GM12892 (cell line): ENCODE measurements around the gene SLC18A2.
"Not testable (repeated sequence)": the region's sequence is repeated elsewhere in the genome, so short reads cannot be mapped to it uniquely, and the experiment has no call there.

Experiments used
- DNase-seq: peaks from one replicate; pipeline ENCODE4 v3.0.0; 2011; ENCODE audit not compliant: insufficient read length
- FAIRE-seq: peaks from 2 replicates; lab custom pipeline; 2011; peaks lifted over from hg19 to GRCh38; lab: Jason Lieb, UNC
- POLR2A ChIP-seq: IDR thresholded peaks from 2 replicates; pipeline ENCODE4 v1.6.1; 2011; ENCODE audit warnings: low read depth, low read length, control low read depth
- POLR2AphosphoS5 ChIP-seq: IDR thresholded peaks from 2 replicates; pipeline ENCODE4 v1.6.1; 2011; ENCODE audit warnings: low read depth, low read length, control low read depth
- TAF1 ChIP-seq: IDR thresholded peaks from 2 replicates; pipeline ENCODE4 v1.6.1; 2011; ENCODE audit warnings: low read depth, mild to moderate bottlenecking, control low read depth, low read length, borderline replicate concordance

The SLC18A2 gene

DNA sequence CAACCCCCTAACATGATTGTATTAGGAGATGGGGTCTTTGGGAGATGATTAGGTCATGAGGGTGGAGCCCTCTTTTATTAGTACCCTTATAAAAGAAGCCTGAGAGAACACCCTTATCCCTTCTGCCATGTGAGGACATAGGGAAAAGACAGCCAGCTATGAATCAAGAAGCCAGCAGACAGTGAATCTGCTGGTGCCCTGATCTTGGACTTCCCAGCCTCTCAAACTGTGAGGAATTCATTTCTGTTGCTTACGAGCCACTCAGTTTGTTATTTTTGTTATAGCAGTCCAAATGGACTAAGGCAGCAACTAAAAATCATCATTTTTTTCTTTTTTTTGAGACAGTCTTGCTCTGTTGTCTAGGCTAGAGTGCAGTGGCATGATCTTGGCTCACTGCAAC lies 59.8 kb downstream of the SLC18A2 start:
- TF ChIP-seq POLR2AphosphoS5, result no peak
- no peak for TF ChIP-seq POLR2A
- DNase-seq, result no peak
- no peak for FAIRE-seq

DNA sequence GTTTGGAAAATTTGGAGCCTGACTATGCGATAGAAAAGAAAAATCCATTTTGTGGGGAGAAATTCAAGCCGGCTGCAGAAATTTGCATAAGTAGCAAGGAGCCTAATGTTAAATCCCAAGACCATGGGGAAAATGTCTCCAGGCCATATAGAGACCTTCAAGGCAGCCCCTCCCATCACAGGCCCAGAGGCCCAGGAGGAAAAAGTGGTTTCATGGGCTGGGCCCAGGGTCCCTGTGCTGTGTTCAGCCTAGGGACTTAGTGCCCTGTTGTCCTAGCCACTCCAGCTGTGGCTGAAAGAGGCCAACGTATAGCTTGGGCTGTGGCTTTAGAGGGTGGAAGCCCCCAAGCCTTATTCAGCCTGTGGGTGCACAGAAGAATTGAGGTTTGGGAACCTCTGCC lies 62.5 kb downstream of the SLC18A2 start:
- FAIRE-seq, DNase-seq: not testable (repeated sequence)

- FAIRE-seq, result no peak
- no peak for TF ChIP-seq POLR2AphosphoS5
- no peak for TF ChIP-seq TAF1
- TF ChIP-seq POLR2A, result no peak
- DNase-seq, result no peak
Observed at GRCh38 chr10:117306674-117307073, 65.8 kb downstream of the SLC18A2 start.

- TF ChIP-seq TAF1, result no peak
- no peak for TF ChIP-seq POLR2A
- TF ChIP-seq POLR2AphosphoS5, result no peak
- FAIRE-seq, result no peak
- no peak for DNase-seq
Observed at GRCh38 chr10:117311261-117311660, 70.3 kb downstream of the SLC18A2 start.

GRCh38 chr10:117312430-117312829 lies 71.5 kb downstream of the SLC18A2 start:
- no peak for TF ChIP-seq POLR2AphosphoS5
- no peak for TF ChIP-seq TAF1
- DNase-seq (no peak), FAIRE-seq (no peak)

- TF ChIP-seq POLR2A (no peak), TAF1 (no peak), POLR2AphosphoS5 (no peak)
- FAIRE-seq (no peak), DNase-seq (no peak)
Observed at GRCh38 chr10:117313641-117314040, 72.7 kb downstream of the SLC18A2 start.

DNA sequence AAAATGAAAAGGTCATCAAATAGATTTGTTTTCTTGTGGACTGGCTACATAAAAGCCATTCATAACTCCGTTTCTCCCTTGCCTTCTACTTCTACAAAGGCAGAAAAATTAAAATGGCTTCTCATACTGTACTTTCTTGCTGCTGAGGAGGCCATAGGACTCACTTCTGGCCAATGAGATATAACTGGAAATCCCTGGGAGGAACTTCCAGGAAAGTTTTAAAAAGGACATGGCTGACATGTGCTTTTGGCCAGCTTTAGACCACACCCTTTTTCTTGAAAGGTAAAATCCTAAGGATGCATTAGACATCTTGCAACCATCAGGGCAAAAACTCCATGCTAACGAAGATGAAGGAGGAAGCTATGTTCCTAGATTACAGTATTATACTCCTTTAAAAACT lies 75.8 kb downstream of the SLC18A2 start:
- DNase-seq (no peak), FAIRE-seq (no peak)
- TF ChIP-seq TAF1 (no peak), POLR2AphosphoS5 (no peak)

DNA sequence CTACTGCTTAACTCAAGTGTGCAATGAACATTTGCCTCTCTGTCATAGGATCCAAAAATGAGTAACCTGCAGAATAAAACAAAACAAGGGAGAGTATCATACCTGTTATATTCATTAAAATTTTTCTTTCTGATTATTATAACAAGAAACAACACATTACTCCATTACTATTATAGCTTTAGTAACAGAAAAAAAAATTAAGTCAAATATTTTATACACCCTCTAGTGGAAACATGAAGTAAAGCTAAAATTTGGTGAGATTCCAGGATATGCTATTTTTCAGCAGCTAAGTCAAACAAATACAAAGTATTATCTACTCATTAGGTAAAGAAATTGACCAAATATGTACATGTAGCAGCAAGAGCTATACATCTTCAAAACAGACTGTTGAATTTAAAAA lies 78.0 kb downstream of the SLC18A2 start:
- DNase-seq (no peak), FAIRE-seq (no peak)
- TF ChIP-seq TAF1, result no peak
- TF ChIP-seq POLR2AphosphoS5, result no peak
- TF ChIP-seq POLR2A, result no peak

DNA sequence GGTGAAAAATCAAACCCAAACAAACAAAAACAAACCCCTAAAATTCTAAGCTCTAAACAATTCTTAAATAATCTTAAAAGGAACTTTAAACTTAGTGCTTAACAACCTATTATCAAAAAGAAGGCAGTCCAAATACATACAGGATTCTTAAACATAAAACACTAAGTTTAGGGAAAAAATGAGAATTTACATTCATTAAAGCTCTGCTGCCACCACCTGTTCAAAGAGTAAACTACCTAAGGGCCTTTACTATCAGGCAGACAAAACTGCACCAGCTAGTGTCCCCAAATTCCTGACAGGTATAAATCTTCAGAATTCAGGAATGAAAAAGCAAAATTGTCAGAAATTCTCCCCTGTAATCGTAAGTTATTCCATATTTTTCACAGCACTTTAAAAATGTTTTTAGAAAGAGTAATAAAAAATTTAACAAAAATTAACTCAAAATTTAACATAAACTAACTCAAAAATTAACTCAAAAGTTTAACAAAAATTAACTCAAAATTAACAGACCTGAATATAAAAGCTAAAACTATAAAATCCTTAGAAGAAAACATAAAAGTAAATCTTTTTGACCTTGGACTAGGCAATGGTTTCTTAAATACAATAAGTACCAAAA lies 79.2 kb downstream of the SLC18A2 start:
- no peak for DNase-seq
- peak; percentile 69 for FAIRE-seq
- TF ChIP-seq TAF1 (no peak), POLR2A (no peak), POLR2AphosphoS5 (no peak)

- FAIRE-seq (no peak), DNase-seq (no peak)
- TF ChIP-seq TAF1, result no peak
- TF ChIP-seq POLR2A, result no peak
- no peak for TF ChIP-seq POLR2AphosphoS5
Observed at GRCh38 chr10:117322260-117322659, 81.3 kb downstream of the SLC18A2 start.

DNA sequence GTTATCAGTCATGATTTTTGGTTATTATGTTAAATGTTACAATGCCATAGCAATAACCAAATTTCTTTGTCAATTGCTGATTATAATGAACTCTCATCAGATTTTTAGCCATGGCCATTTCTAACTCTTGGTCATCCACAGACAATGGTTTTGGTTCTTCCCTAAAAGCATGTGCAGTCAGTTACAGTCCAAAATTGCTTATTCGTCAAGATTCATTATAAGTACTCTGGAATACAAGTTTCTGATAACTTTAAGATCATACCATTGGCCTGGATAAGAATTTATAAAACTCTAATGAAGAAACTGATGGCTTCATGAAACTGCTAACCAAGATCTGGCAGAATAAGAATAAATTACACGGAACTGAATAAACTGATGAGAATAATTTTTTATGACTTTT lies 83.5 kb downstream of the SLC18A2 start:
- TF ChIP-seq POLR2A (no peak), POLR2AphosphoS5 (no peak), TAF1 (no peak)
- no peak for FAIRE-seq
- no peak for DNase-seq

GRCh38 chr10:117327262-117327661 lies 86.3 kb downstream of the SLC18A2 start:
- FAIRE-seq (no peak), DNase-seq (no peak)
- TF ChIP-seq POLR2A (no peak), TAF1 (no peak), POLR2AphosphoS5 (no peak)
